ENCODE measurements around the gene KDM4C.

GRCh38 chr9:7051711-7052110 is 293.9 kb downstream of the KDM4C start:
- TF ChIP-seq CTCF (IDR thresholded peaks at IDR 0.05; ENCODE audit: insufficient read depth, low read length, poor library complexity, severe bottlenecking) (no peak), EZH2phosphoT487 (conservative IDR thresholded peaks at IDR 0.05; ENCODE audit: low read length) (no peak)

Data from SU-DHL-6 (cell line).